ENCODE measurements around the gene FARSB.

The FARSB gene

GRCh38 chr2:222608081-222608480 lies 47.8 kb downstream of the FARSB start:
- no peak for TF ChIP-seq CTCF (IDR thresholded peaks at IDR 0.05; ENCODE audit: insufficient read depth, low read depth, low read length, missing control alignments)
- no peak overlapping the region for H3K4me3 ChIP-seq (ENCODE audit: low read depth, low read length)
- DNase-seq (ENCODE audit: low read depth): no peak

DNA sequence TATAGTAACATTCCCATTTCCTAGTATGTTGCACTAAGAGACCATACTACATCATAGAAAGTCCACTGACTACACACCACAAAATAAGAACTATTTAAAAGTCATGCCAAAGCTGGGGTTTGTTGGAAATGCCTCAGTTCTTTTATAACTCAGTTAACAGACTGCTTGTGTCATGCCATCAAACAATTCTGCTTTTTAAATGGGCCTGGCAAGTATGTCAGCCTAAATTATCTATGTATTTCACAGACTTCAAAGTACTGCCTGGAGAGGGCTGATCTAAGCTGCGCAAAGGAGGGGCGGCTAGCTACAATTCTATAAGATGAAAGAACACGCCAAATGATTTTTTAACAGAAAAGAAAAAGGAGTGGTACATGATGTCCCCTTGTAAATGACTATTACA lies 49.6 kb downstream of the FARSB start:
- no peak for DNase-seq (ENCODE audit: low read depth)
- no peak overlapping the region for H3K4me3 ChIP-seq (ENCODE audit: low read depth, low read length)
- no peak for TF ChIP-seq CTCF (IDR thresholded peaks at IDR 0.05; ENCODE audit: insufficient read depth, low read depth, low read length, missing control alignments)

DNA sequence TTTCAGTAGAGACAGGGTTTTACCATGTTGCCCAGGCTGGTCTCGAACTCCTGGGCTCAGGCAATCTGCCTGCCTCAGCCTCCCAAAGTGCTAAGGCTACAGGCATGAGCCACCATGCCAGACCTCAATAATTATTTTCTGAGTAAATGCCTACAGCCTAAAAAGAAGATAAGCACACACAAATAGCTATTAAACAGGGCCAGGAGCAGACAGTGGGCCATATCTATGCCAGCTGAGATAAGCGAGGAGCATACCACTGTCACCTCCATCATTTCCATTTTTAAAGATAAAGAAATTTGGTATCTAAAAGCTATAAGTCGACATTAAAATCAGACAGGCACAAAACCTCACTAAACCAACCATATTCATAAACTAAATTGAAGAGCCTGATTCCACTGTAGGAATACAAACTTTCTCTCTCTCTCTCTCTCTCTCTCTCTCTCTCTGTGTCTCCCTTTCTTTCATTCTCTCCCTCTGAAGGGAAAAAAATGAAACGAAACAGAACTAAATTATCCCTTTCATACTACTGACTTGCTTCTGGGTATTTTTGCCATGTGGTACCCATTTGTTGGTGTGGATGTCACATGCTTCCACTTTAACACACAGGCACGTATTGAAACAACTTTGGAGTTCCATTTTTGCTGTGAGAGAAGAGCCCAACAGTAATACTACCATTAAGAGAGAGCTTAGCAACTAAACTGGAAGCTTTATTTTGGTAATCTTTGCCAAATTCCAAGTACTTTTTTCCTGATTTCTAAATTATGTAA lies 51.0 kb downstream of the FARSB start:
- no peak for DNase-seq (ENCODE audit: low read depth)

GRCh38 chr2:222603501-222603900 lies 52.4 kb downstream of the FARSB start:
- no peak for DNase-seq (ENCODE audit: low read depth)
- no peak for TF ChIP-seq CTCF (IDR thresholded peaks at IDR 0.05; ENCODE audit: insufficient read depth, low read depth, low read length, missing control alignments)
- no peak overlapping the region for H3K4me3 ChIP-seq (ENCODE audit: low read depth, low read length)

More for the DNA sequence above, 51.0 kb downstream of the FARSB start:
- H3K4me3 ChIP-seq (ENCODE audit: low read depth, low read length): no peak overlapping the region
- no peak for TF ChIP-seq CTCF (IDR thresholded peaks at IDR 0.05; ENCODE audit: insufficient read depth, low read depth, low read length, missing control alignments)

DNA sequence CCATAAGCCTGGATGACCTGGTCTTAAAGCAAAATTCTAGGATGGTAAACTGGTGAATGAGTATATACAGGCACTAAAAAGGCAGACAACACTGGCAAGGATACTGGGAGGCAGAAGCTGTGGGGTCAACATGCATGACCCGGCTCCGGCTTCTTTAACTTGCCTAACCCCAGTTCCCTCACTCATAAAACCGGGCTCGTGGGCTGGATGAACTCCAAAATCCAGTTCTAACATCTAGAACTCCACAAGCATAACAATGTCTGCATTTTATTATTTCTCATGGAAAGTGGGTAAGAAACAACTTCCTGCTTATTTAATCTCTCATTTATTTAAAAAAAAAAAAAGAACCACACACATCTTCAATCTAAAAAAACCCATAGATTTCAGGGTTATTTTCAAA lies 57.3 kb downstream of the FARSB start:
- TF ChIP-seq CTCF (IDR thresholded peaks at IDR 0.05; ENCODE audit: insufficient read depth, low read depth, low read length, missing control alignments): no peak
- H3K4me3 ChIP-seq (ENCODE audit: low read depth, low read length): no peak overlapping the region
- no peak for DNase-seq (ENCODE audit: low read depth)

- TF ChIP-seq CTCF (IDR thresholded peaks at IDR 0.05; ENCODE audit: insufficient read depth, low read depth, low read length, missing control alignments): no peak
- H3K4me3 ChIP-seq (ENCODE audit: low read depth, low read length): no peak overlapping the region
- DNase-seq (ENCODE audit: low read depth): no peak
Measured at GRCh38 chr2:222595581-222595980, 60.3 kb downstream of the FARSB start.

- DNase-seq (ENCODE audit: low read depth): no peak
- TF ChIP-seq CTCF (IDR thresholded peaks at IDR 0.05; ENCODE audit: insufficient read depth, low read depth, low read length, missing control alignments): no peak
Measured at GRCh38 chr2:222594679-222595078, 61.2 kb downstream of the FARSB start.

More at GRCh38 chr2:222594679-222595078, 61.2 kb downstream of the FARSB start:
- no peak overlapping the region for H3K4me3 ChIP-seq (ENCODE audit: low read depth, low read length)

Measured in GM12865 (cell line).